OCI-LY3 (cell line): ENCODE results near the gene PERCC1.

Experiments
- CTCF ChIP-seq: fragments of 200-600, 300-600 bp; sonication (generic); IDR thresholded peaks from 2 replicates; pipeline ENCODE4 v1.5.1; 2014; ENCODE audit warnings: antibody characterized with exemption, low read length, low read depth
- EZH2phosphoT487 ChIP-seq: fragments of 200-600 bp; shearing (Covaris generic); IDR thresholded peaks from 2 replicates; pipeline ENCODE4 v1.6.1; 2018; ENCODE audit warnings: antibody characterized with exemption, mixed run types, low read depth

DNA sequence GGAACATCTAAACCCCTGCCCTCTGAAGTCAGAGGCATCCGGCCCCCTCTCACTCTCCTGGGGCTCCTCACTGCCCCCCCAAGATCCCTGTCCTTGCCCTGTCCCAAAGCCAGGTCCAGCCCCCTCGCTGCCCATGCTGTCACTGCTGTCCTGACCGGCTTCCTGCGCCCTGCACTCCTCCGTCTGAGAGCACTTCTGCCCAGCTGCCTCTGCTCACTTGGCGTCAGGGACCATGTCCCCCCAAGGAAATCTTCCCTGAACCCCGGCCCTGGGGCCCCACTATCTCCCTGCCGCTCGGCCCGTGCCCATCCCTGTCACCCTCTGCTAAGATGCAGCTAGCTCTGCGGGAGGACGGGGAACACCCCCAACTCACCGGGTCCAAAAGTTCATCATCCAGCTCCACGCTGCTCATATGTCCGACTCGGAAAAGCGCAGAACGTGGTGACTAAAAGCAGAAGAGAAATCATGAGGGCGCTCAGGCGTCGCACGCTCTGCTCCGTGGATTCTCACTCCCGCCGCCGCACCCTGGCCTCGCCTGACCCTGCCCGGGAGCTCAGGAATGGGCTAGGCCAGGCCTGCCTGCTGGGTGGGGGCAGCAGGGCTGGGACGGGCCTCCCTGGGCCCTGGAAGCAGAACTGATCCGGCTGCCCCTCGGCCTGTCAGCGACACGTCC, 34.2 kb downstream of the PERCC1 start:
- TF ChIP-seq CTCF = no peak
- no peak for TF ChIP-seq EZH2phosphoT487
